Measurements from ENCODE around the gene GOLIM4.

- TF ChIP-seq CTCF (IDR thresholded peaks at IDR 0.05): no peak
- TF ChIP-seq RAD21 (conservative IDR thresholded peaks at IDR 0.05 in 1 of 2, IDR thresholded peaks at IDR 0.05 in 1 of 2): no peak
Observed at GRCh38 chr3:168116279-168116678, 20.6 kb upstream of the GOLIM4 start.

Data from A549 (cell line).